Peyer's patch (tissue), 4 donors: ENCODE results near the gene SWAP70.

Source experiments
- CTCF ChIP-seq, 6 experiments: fragments of 450-650 bp in 4 of 6; fragments of 200-600 bp in 2 of 6; sonication (generic) in 1 of 6; IDR thresholded peaks; one replicate each; pipeline ENCODE4 v1.5.1; 2017 to 2019; ENCODE audit warnings: antibody characterized with exemption in 6 of 6, mild to moderate bottlenecking in 3 of 6, moderate library complexity in 1 of 6
- POLR2A ChIP-seq, 2 donors: fragments of 450-650 bp; IDR thresholded peaks; one replicate each; pipeline ENCODE4 v1.5.1; 2017; ENCODE audit warnings: antibody characterized with exemption in 2 of 2, mild to moderate bottlenecking in 2 of 2, moderate library complexity in 2 of 2

GRCh38 chr11:9703280-9703679 lies 39.4 kb downstream of the SWAP70 start:
- no peak for TF ChIP-seq CTCF (IDR thresholded peaks at IDR 0.05)
- TF ChIP-seq POLR2A (IDR thresholded peaks at IDR 0.05) = no peak
